Activated B cell treated with CpG ODN at 0.5 μM for 24 hours (primary cell): ENCODE data around the gene CNTNAP5. TPM values are rescaled to one million over a fixed set of nuclear protein-coding genes. Genes with fewer than 3 reads are reported as not detected.

Experiments used
- ATAC-seq: fragments of 200-7000 bp; cut with Tn5 transposase; one replicate; pipeline ENCODE4 v1.10.0; 2021; ENCODE audit warnings: low read depth, mild to moderate bottlenecking, moderate library complexity
- CTCF ChIA-PET: fragments of 350-600 bp; sonication (Branson Sonifier 250); formaldehyde crosslinking; loops from one replicate; lab custom pipeline; 2021; ENCODE audit warnings: antibody characterized with exemption; lab: Charles Lee
- POLR2A ChIA-PET: fragments of 350-600 bp; sonication (Branson Sonifier 250); formaldehyde crosslinking; loops from one replicate; lab custom pipeline; 2021; ENCODE audit warnings: antibody characterized with exemption; lab: Charles Lee
- DNase-seq: peaks from one replicate; pipeline ENCODE4 v3.0.0; 2022
- H3K27ac Mint-ChIP-seq: one replicate; pipeline ENCODE4 v1.8.0; 2020; ENCODE audit warnings: mixed read lengths
- H3K27me3 Mint-ChIP-seq: one replicate; pipeline ENCODE4 v1.8.0; 2021; ENCODE audit warnings: mixed read lengths
- H3K36me3 Mint-ChIP-seq: one replicate; pipeline ENCODE4 v1.8.0; 2021; ENCODE audit warnings: low read depth, mixed read lengths
- H3K4me1 Mint-ChIP-seq: one replicate; pipeline ENCODE4 v1.8.0; 2021; ENCODE audit warnings: mixed read lengths
- H3K4me3 Mint-ChIP-seq: one replicate; pipeline ENCODE4 v1.8.0; 2020; ENCODE audit warnings: mild to moderate bottlenecking, mixed read lengths
- H3K9me3 Mint-ChIP-seq: one replicate; pipeline ENCODE4 v1.8.0; 2020; ENCODE audit warnings: mixed read lengths
- intact Hi-C: fragments of 100-400 bp; cut with micrococcal nuclease; formaldehyde crosslinking; loops from one replicate; pipeline ENCODE4 v1.15.1; 2024
- total RNA-seq: library from RNA; stranded (reverse); gene quantifications from 2 replicates; pipeline ENCODE4 v1.2.3, GENCODE V29; 2022
- TF ChIP-seq, protein P1 (sequence below): fragments of 200-600 bp; IDR thresholded peaks from one replicate; pipeline ENCODE4 v1.8.0; 2022; ENCODE audit warnings: antibody characterized with exemption, mild to moderate bottlenecking

The CNTNAP5 gene
- total RNA-seq, 1 donor from 2014 or later = not detected

DNA sequence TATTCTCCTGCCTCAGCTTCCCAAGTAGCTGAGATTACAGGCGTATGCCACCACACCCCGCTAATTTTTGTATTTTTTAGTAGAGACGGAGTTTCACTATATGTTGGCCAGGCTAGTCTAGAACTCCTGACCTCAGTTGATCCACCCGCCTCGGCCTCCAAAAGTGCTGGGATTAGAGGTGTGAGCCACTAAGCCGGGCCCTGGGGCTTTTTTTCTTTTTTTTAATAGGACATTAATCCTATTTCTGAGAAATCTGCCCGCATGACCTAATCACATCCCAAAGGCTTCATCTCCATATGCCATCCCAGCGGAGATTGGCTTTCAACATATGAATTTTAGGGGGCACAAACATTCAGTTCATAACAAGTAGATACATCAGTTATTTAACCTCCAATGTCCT, 128.6 kb downstream of the CNTNAP5 start:
- H3K27me3 Mint-ChIP-seq = no peaks in the 10 kb centered on the region
- CTCF ChIA-PET = no interaction called here

DNA sequence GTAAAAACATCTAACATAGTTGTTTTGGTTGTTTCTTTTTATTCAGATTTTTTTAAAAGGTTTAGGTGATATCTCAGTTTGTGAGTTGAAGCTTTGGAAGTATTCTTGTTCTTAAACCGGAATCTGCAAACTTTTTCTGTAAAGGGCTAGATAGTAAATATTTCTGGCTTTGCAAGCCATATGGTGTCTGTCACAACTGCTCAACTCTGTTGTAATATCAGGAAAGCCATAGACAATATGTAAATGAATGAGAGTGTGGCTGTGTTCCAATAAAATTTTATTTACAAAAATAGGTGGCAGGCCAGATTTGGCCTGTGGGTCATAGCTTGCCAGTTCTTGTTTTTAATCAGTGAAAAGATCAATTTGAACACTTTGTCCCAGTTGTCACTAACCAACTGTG, 134.1 kb downstream of the CNTNAP5 start:
- intact Hi-C loops = no loop called here
- no peak for ATAC-seq
- Mint-ChIP-seq H3K27me3 (no peaks in the 10 kb centered on the region), H3K9me3 (no peaks in the 10 kb centered on the region), H3K4me1 (no peaks in the 10 kb centered on the region), H3K4me3 (no peak overlapping the region), H3K27ac (no peak overlapping the region), H3K36me3 (no peaks in the 10 kb centered on the region)
- ChIA-PET CTCF (no interaction called here), POLR2A (no interaction called here)
- TF ChIP-seq, protein P1, sequence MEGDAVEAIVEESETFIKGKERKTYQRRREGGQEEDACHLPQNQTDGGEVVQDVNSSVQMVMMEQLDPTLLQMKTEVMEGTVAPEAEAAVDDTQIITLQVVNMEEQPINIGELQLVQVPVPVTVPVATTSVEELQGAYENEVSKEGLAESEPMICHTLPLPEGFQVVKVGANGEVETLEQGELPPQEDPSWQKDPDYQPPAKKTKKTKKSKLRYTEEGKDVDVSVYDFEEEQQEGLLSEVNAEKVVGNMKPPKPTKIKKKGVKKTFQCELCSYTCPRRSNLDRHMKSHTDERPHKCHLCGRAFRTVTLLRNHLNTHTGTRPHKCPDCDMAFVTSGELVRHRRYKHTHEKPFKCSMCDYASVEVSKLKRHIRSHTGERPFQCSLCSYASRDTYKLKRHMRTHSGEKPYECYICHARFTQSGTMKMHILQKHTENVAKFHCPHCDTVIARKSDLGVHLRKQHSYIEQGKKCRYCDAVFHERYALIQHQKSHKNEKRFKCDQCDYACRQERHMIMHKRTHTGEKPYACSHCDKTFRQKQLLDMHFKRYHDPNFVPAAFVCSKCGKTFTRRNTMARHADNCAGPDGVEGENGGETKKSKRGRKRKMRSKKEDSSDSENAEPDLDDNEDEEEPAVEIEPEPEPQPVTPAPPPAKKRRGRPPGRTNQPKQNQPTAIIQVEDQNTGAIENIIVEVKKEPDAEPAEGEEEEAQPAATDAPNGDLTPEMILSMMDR = no peak
- DNase-seq = no peak

More for the DNA sequence above, 128.6 kb downstream of the CNTNAP5 start:
- no peaks in the 10 kb centered on the region for H3K36me3 Mint-ChIP-seq
- no peaks in the 10 kb centered on the region for H3K4me1 Mint-ChIP-seq
- no peak overlapping the region for H3K4me3 Mint-ChIP-seq
- ATAC-seq = no peak
- H3K9me3 Mint-ChIP-seq = no peaks in the 10 kb centered on the region
- no peak for DNase-seq
- intact Hi-C loops = no loop called here
- POLR2A ChIA-PET = no interaction called here
- TF ChIP-seq, protein P1 = no peak
- H3K27ac Mint-ChIP-seq = no peak overlapping the region

DNA sequence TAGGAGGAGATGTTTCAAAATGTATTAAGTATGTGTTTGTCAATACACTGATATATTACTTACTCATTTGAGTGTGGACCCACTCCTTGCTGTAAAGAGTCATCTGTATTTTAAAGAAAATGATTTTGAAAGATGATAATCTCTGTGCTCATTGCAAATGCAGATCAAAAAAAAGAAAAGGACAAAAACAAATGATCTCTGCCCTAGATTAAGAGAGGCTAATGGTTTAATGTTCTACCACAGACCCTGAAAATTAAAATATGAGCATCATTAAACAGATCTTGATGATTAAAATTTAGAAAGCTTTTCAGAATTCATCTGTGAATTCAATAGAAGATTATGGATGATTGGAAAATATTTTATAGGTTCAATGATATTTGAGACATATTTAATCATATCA, 136.5 kb downstream of the CNTNAP5 start:
- Mint-ChIP-seq H3K27me3 (no peaks in the 10 kb centered on the region), H3K36me3 (no peaks in the 10 kb centered on the region), H3K4me3 (no peak overlapping the region), H3K4me1 (no peaks in the 10 kb centered on the region), H3K9me3 (peaks cover 3% of the 10 kb centered on the region), H3K27ac (no peak overlapping the region)
- ChIA-PET POLR2A (no interaction called here), CTCF (no interaction called here)
- intact Hi-C loops = no loop called here
- ATAC-seq (no peak), DNase-seq (no peak)
- TF ChIP-seq, protein P1 = no peak

DNA sequence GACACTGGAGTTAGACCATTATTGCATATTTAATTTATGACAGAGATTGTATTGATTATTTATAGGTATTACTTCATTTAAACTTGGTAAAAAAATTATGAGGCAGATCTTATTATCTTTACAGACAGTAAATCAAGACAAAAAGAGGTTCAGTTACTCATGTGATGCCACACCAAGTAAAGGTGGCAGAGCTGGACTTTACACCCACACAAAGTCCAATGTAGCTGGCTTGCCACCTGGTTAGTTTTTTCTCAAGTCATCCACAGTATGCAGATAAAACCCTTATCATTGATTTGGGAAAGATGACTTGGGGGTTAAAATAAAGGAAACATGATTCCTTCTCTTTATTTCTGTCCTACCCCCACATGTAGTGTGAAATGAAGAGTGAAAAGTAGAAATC, 137.2 kb downstream of the CNTNAP5 start:
- no peak for ATAC-seq
- no peak for DNase-seq
- H3K4me1 Mint-ChIP-seq = no peaks in the 10 kb centered on the region
- H3K9me3 Mint-ChIP-seq = peaks cover 7% of the 10 kb centered on the region
- TF ChIP-seq, protein P1 = no peak
- POLR2A ChIA-PET = no interaction called here
- H3K27ac Mint-ChIP-seq = no peak overlapping the region
- intact Hi-C loops = no loop called here
- CTCF ChIA-PET = no interaction called here
- H3K27me3 Mint-ChIP-seq = no peaks in the 10 kb centered on the region
- no peak overlapping the region for H3K4me3 Mint-ChIP-seq
- no peaks in the 10 kb centered on the region for H3K36me3 Mint-ChIP-seq

DNA sequence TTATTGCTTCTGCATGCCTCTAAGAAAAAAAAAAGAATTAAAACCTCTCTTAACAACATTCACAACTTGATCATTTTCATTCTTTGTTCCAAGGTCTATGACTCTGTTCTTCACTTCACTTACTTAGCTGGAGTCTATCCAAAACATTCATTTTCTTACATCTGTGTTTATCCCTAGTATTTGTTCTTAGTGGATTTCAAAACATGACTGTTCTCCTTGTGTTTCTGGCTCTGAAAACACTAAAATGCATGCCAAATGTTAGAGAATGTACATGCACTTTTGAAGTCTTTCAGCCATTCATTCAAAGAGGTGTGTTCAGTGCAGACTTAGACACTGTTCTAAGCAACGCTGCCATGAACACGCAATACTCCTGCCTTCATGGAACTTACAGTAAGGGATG, 138.8 kb downstream of the CNTNAP5 start:
- ChIA-PET CTCF (no interaction called here), POLR2A (no interaction called here)
- intact Hi-C loops = no loop called here
- DNase-seq (no peak), ATAC-seq (no peak)
- no peaks in the 10 kb centered on the region for H3K4me1 Mint-ChIP-seq
- H3K9me3 Mint-ChIP-seq = peaks cover 7% of the 10 kb centered on the region
- no peaks in the 10 kb centered on the region for H3K36me3 Mint-ChIP-seq
- TF ChIP-seq, protein P1 = no peak
- H3K27me3 Mint-ChIP-seq = no peaks in the 10 kb centered on the region
- H3K4me3 Mint-ChIP-seq = no peak overlapping the region
- no peak overlapping the region for H3K27ac Mint-ChIP-seq
